ENCODE data around the gene CCDC54. TPM values are rescaled to one million over a fixed set of nuclear protein-coding genes. Genes with fewer than 3 reads are reported as not detected.
"Not testable (repeated sequence)": the region's sequence is repeated elsewhere in the genome, so short reads cannot be mapped to it uniquely, and the experiment has no call there.

Gene CCDC54
- 3.8 TPM for polyA plus RNA-seq (ENCODE audit: insufficient read length)

DNA sequence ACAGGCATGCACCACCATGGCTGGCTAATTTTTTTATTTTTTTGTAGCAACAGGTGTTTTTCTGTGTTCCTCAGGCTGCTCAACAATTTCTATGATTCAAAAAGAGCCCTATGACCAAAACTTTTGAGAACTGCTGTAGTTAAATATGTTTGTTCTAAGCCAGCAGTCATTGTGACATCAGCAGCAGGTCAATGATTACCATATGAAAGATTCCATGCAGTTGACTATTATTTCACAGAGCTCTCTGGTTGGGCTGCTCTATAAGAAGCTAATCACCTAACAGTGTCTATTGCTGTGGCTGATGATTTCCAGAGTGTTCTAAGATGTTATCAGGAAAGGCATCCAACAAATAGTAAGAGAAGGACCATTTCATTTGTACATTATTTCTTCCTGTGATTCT is at the start of gene CCDC54:
Gene CCDC54, plus strand, starts transcription at position 289 of the 400 bp plus-strand sequence. CDS start 149 bp downstream, outside the sequence.
- no peak for DNase-seq

DNA sequence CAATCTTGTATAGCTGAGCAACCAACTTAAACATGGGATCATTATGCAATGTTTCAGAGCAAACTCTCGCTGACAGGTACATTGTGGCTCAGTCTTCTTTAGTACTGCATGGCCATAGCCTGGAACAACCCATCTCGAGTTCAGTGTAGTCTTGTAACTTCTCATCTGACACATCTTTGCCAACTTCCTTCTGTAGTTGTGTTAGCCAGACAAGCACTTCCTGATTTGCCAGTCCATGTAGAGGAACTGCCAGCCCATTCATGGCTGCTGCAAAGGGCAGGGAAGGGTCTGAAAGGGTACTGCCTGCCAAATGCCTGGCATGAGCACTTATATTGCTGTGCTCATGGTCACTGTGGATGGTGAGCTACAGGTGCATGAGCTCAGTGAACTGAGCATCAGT is 49.2 kb upstream of the CCDC54 start:
- no peak for DNase-seq

DNA sequence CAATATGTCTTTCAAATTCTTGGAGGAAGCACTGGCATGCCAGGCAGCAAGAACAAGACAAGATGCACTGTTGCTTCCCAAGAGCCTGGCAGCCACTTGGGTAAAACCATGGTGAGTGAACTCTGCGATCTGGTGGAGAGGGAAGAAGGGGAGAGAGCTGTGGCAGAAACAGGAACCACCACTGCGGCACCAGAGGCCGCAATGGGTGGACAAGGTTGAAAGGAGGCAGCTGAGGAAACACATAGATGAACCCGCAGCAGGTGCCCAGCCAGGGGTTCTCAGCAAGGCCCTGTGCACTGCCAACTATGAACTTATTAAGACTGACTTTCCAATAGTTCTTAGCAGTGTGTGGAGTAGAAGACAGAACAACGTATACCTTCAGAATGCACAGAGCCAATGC is 48.2 kb upstream of the CCDC54 start:
- DNase-seq, result no peak

DNA sequence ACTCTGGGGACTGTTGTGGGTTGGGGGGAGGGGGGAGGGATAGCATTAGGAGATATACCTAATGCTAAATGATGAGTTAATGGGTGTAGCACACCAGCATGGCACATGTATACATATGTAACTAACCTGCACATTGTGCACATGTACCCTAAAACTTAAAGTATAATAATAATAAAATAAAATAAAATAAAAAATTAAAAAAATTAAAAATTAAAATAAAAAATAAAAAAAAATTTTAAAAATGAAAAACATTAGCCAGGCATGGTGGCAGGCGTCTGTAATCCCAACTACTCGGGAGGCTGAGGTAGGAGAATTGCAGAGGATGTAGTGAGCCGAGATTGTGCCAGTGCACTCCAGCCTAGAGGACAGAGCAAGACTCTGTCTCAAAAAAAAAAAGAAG is 37.5 kb upstream of the CCDC54 start:
- DNase-seq, result not testable (repeated sequence)

DNA sequence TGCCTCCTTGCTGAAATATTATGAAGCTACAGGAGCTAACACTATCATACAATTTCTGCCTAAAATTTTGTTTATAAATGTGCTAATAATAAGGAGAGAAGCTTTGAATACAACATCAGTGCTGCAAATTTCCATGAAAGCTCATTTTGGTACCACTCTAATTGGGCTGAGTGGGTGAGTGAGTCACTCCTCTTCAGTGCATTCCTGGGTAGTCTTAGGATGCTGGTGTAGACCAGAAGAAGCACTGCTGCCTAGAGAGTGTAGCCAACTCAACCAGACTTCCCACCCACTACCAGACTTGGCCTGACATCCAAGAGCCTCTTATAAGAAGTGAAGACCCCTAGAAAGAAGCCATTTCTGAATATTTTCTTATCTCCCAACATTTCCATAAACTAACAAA is 32.5 kb upstream of the CCDC54 start:
- no peak for DNase-seq

DNA sequence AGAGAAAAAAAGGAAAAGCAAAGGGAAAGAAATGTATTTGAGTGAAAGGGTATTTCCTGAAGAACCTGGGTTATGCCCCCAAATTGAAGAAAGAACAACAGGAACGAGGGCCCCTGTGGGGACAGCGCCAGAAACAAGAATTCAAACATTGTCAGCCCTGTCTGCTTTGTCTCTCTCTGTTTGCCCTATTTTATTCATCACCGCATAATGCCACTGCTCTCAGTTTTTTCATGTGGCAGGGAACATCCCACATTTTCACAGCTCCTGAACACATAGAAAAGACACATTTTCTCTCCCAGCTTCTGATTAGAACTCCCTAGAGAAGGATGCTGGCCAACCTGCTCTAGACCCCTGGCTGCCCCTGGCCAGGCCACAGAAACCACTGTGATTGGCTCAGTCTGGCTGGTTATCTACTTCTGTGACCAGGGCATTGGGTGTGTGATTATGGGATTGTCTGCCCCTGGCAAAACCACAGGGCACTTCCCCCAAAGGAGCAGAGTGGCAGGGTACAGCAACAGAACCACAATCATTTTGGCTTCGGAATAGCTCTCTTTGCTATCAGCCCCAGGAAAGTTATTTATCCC is 31.3 kb upstream of the CCDC54 start:
- no peak for DNase-seq

DNA sequence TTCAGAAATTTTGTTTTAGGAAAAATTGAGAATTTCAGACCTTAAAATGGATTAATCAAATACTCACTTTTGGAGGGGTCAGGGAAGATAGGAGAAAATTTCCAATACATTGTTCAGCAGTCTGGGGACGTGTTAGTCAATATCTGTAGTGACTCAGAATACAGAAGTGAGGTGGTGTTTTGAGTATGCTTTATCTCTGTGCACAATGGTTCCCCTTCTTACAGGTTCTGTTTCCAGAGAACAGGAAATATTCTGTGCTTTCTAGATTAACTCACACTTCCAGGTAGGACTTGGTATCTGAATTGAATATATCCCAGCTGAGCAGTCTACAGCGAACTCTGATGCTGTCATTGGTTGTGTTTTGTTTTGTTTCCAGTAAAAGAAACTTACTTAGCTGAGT is 30.7 kb upstream of the CCDC54 start:
- DNase-seq, result no peak

DNA sequence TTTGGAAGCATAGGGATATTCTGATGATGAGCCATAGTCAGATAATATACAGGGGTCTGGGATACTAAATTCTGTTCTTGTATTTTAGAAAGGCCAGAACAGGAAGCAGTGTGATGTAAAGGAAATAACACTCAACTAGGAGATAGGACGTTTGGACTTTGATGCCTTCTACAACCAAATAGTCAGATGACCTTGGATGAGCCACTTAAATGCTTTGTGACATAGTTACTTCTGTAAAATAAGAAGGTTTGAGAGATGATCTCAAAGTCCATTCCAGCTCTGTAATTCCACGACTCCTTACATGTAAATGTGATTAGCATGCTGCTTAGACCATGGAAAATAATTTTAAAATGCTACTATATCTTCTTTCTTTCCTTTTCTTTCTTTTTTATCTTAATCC is 29.5 kb upstream of the CCDC54 start:
- no peak for DNase-seq

DNA sequence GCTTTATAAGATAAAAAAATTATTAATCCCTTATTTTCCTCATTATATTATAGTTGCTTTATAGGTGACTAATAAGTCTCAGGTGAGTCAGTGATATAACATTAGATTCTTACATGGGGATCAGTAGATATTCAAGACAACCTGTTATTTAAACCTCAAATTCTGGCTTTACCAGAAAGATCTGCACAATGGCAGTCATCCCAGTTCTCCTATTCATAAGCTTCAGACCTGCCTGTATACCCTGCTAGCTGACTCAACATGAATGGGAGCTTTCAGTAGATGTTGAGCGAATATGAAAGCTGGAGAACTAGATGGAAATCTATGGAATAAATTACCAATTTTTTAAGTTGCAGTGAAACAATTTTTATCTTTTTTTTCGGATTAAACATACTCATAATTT is 20.5 kb upstream of the CCDC54 start:
- DNase-seq, result no peak

DNA sequence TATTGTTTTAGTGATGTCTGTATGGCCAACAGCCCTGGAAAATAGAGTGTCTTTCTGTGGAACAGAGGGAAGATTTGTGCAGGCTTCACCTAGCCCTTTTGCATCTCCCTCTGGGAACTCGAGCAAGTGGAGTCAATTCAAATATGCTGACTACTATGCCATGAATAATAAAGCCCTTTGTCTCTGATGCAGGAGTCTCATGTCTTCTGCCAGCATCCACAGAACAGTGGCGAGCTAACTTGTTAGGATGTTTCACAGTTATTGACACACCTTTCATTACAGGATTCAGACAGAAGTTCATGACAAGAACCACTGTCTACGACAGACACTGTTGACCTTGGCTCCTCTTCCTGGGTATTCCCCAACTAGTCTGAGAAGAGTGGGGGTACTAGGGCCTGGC is 15.6 kb upstream of the CCDC54 start:
- DNase-seq, result no peak

DNA sequence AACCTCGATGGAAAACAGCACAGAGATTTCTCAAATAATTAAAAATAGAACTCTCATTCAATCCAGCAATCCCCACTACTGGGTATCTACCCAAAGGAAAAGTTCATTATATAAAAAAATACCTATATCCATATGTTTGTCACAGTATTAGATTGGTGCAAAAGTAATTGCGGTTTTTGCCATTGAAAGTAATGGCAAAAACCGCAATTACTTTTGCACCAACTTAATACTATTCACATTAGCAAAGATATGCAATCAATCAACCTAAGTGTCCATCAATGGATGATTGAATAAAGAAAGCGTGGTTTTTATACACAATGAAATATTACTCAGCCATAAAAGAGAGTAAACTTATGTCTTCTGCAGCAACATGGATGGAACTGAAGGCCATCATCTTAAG is 12.2 kb upstream of the CCDC54 start:
- no peak for DNase-seq

DNA sequence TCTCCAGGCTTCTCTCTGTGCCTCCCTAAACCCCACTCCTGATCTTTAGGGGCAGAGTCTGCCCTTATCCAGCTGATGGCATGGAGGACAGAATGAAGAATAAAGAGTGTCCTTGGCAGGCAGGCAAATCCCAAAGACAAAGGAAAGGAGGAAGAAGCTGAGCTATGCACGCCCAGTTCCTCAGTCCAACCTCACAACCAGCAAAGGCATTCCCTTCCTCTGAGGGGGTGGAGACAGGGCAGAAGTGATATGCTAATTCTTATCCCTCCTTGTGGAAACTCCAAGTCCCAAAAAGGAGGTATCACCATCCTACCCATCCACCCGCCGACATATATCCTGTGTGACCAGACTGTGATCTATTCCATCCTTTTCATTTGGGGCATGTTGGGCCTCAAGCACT is 10.5 kb upstream of the CCDC54 start:
- DNase-seq, result no peak

DNA sequence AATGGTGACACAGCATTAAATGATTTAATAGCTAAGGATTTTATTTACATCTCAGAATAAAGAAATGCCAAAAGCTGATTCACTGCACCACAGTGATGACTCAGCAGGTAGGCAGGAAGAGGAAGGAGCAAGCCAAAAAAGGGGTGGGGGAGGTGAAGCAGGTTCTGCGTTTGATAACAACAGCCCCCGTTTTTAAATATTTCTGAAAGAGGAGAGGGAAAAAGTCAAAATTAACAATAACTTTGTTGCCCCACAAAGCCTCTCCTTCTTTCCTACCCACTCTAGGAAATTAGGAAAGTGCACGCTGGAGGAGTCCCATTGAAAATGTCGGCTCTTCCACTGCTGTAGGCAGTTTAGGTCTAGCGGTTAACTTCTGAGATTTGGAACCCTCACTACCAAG is 9.9 kb upstream of the CCDC54 start:
- no peak for DNase-seq

DNA sequence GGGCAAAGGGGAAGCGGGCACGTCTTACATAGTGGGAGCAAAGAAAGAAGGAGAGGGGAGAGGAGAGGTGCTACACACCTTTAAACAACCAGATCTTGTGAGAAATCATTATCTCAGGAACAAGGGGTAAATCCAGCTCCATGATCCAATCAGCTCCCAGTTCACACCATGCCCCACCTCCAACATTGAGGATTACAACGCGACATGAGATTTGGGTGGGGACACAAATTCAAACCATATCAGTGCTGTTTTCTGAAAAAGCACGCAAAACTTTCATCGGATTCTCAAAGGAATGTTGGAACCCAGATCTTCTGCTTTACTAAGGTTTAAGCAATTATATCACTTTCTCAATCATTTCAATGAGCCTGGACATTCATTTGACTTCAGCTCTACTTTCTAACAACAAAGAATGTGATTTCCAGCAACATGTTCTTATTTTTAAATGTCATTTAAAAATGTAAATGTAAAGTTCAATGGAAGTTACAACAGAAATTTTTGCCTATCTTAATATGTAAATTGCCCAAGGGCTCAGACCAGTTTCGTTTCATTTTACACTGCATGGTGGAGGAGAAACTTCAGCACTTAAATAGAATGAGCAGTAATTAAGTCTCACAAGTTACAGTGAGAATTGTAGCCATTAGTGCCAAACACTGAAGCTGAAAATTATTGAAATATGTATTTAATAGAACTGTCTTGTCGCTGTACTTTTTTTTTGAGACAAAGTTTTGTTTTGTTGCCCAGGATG is 8.4 kb upstream of the CCDC54 start:
- DNase-seq, result no peak

DNA sequence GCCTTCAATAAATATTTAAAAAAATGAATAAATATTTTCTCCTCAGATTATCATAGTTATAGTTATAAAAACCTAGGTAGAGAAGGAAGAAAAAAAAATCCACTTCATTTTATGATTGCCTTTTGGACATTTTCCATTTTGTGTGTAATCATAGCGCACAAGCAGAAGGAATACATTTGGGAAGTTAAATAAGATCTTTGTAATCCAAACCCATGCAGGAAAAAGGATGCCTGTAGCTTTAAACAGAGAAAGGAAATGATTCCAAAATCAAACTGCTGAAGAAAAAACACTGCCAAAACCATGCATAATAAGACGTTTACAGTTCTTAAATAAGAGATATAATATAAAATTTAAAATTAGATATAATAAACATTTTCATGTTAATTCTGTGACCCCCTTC is 7.4 kb upstream of the CCDC54 start:
- DNase-seq, result peak; percentile 17

DNA sequence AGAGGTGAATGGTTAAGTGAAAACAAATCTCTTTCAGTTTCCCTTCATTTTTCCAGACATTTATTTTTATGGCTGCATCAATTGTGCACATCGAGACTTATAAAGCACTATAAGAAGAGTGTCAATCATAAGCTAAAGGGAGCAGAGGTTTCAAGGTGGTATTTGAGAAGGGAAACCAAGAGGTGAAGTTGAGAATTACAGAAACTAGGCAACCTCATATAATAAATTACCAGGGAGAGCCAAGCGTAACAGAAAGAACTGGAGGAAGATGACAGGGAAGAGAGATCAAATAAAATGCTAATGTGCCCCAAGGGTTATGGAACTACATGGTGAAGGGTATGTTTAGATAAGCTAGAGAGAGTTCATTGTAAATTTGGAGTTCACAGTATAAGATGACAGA is 6.3 kb upstream of the CCDC54 start:
- DNase-seq, result no peak

DNA sequence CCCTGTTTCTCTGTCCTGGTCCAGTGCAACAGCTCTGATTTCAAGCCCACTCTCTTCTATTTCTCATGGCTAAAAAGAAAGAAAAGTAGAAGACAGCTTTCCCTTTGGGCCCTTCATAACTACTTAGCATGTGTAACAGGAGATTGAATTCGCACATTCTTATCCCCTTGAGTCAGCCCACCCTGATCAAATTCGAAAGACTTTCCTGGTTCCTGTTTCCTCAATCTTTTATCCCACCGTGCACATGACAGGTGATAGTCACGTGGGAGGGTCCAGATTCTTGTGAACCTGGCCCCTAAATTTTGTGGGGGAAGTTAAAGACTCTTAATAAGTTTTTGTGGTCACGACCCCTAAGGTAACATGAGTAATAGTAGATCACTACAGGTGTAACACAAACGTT is 4.7 kb upstream of the CCDC54 start:
- no peak for DNase-seq

DNA sequence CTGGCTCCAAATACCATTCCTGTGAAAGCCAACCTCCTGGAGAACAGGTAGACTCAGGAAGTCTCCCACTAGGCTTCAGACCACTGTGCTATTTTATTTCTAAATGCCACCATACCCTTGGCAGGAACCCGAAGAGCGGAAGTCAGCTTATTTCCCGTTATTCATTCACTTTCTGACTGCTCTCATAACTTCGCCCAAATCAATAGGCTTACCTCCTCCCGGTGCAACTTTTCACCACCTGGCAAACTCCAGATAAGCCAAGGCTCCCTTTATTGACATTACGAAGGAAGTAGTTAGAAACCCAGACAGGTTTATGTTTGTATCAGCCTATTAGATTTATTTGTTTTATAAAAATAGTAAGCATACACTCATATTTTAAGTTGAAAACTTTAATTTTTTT is 3.3 kb upstream of the CCDC54 start:
- DNase-seq, result no peak

DNA sequence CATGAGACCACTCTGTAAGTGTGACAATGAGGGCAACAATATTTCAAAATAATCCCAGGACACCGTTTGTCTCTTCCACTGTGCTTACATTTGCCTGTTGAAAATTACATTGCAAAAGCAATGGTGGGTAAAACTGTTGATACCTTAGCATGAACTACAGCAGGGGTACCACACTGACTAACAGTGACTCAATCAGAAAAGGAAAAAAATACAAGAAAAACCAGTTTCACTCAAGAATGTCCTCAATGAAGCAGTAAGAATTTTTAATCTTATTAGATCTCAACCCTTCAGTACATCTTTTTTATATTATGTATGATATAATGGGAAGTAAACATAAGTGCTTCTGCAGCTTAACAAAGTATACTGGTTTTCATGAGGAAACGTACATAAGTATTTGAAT is 1.6 kb upstream of the CCDC54 start:
- no peak for DNase-seq

DNA sequence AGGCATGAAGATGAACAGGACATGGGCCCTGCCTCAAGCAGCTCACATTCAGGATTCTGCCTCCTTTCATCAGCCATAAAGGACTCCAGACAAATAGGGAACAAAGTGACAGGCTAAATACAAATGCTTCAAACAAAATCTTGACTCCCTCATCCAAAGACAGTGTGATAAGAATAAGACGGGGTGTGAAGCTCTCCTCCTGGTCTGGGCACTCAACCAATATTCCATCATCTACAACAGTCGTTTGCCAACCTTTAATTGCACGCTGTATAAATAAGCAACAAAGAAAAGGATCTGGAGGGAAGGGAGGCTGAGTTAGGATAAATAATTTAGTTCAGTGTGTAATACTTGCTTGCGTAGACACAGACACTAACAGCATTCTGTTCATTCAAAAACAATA is 5.4 kb downstream of the CCDC54 start:
- no peak for DNase-seq

DNA sequence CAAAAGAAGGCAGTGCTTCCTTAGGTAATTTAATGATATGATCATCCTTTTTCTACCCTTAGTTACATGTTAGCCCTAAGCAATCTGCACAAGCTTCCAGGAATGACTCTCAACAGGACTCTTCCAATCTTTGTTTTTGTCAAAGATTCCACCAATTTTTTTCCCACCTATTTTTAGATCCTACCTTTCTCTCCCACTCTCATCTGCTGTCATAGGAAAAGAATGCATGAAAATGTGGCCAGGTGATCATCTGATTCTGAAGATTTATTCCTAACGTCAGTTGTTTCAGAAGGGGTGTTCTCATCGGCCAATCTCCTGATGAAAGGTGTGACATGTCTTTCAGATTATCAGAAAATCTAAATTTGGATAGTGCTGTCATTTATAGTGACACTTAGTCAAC is 7.2 kb downstream of the CCDC54 start:
- DNase-seq, result no peak

DNA sequence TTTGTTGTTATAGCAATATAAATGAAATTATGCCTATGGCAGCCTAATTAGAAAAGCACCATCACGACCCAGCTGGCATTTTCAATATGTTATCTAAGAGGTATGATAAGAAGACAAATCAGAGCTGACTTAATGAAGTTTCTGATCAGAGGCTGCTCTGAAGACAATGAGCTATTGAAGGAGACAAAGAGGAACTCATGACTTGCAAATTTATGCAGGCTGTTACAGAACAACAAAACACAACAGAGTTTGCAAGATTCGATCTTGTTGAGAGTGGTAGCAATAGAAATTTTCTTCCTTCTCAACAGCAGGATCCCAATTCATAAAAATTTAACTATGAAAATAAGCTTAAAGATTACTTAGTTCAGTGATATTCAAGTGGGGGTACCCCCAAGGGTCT is 7.7 kb downstream of the CCDC54 start:
- DNase-seq, result no peak

DNA sequence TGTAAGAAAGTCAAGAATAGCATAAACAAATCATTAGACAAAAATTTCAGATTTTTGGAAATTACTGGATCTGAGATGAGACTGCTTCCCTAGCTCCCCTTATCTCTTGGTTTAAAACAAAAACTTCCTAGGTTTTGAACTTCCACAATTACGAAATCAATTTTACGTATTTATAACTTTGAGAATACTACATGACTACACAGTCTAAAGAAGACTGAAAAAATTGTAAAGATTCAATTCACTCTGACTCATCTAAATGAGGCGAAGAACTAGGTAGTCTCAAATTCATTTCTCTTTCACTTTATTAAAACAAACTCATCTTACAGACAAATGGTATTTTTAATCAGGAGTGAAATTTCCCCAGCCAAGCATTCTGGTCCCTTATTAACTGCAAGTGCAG is 10.3 kb downstream of the CCDC54 start:
- DNase-seq, result no peak

DNA sequence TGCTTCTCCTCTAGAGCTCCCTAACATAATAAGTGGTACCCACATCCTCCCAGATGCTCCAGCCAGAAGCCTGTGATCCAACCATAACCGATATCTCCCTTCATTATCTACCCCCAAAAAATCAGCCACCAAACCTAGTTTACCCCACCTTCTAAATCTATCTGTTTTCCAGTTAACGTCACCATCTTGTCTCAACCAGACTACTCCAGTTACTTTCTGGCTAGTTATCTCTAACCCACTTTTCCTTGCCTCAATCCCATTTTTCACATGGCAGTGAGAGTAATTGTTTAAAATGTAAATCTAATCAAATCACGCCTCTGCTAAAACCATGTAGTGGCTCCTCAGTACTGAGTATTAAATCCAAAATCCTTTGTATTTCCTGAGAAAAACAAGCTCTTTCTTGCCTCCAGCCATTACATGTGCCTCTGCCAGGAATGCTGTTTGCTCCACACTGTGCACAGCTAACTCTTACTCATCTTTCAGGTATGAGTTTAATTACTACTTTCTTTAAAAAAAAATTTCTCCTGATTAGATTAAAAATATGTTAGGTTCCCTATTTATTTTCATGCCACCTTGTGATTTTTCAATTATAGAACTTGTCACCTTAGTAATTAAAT is 15.4 kb downstream of the CCDC54 start:
- no peak for DNase-seq
